AG08396 (cell line): ENCODE data around the gene COX7A2L.

Source experiments
- DNase-seq: peaks from one replicate; pipeline ENCODE4 v3.0.0; 2012; ENCODE audit warnings: low spot score, mixed read lengths

Gene COX7A2L

DNA sequence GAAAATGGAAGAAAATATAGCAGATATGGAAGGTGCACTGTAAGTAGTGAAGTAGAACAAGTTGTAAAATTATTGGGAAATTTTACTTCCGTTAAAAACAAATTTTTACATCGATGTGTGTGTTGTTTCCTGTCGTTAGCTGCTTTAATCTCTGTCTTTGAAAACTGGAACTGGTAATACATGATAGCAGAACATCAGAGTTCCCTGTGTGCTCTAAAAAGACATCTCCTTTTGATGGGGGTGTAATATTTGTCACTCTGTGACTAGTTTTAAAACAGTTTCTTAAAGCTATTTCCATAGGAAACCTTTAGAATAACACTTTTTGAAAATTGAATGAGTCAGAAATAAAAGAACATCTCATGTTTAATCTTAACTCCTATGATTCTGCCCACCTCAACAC, 43.5 kb downstream of the COX7A2L start:
- DNase-seq = no peak

DNA sequence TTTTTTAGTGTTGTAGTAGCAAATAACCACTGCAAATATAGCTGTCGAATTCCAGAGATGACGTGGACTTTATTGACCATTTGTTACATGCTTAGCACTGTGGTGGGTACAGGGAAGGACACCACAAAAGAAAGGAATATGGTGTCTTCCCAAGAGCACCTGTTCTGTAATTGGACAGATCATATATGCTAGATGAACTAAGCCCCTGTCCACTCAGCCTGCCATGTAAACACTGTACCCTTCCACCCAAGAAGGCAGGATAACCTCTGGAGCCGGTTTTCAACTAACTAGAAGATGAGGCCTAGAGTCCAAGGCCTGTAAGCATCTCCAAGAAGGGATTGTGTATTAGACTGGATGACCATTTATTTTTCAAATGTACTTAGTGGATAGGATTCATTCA, 44.1 kb downstream of the COX7A2L start:
- no peak for DNase-seq

DNA sequence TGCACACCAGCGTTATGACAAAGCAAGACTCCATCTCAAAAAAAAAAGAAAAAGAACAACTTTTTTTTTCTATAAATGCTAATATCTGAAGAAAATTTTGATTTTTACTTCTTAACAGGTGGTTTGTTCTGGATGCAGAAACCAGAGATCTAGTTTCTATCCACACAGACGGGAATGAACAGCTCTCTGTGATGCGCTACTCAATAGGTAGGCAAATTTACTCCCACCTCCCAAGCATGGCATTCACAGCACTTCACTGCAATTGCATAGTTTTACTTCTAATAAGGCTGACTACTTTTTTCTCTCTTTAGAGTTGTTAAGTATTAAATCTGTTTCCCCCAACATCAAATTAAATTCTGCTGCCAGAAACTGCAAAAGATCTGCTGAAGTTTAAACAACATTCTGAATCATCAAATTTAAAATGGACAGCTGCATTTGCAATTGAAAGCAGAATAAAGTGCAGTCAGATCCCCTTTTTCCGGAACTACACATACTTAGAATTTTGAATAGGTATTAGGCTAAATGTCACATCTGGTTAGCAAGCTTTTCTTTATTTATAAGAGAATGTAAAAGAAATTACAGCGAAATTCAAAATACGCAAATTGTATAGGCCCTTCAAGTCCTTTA, 45.1 kb downstream of the COX7A2L start:
- no peak for DNase-seq

DNA sequence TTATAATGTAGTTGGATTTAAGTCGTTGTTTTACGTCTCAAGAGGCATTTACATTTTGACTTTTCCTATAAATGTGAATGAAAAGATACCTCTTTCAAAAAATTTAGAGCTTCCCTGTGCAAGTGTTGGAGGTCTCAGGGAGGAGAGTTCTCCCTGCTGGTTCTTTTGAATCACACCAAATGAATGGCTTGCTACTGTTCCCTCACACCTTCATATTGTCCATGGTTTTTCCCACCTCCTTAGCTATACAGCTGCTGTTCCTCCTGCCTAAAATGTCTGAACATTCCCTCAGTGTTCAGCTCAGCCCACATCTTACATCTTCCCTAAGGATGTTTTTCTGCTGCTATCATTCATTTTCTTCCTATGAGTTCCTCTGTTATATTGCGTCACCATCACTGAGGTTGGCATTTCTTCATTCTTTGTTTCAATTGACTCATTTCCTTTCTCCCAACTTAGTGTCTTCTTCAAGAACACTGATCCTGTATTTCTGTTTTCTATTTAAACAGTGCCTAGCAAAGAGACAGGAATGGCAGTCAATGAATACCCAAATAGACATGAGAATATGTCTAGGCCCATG, 46.0 kb downstream of the COX7A2L start:
- peak; percentile 60 for DNase-seq

GRCh38 chr2:42312106-42312505, 48.9 kb downstream of the COX7A2L start:
- no peak for DNase-seq

DNA sequence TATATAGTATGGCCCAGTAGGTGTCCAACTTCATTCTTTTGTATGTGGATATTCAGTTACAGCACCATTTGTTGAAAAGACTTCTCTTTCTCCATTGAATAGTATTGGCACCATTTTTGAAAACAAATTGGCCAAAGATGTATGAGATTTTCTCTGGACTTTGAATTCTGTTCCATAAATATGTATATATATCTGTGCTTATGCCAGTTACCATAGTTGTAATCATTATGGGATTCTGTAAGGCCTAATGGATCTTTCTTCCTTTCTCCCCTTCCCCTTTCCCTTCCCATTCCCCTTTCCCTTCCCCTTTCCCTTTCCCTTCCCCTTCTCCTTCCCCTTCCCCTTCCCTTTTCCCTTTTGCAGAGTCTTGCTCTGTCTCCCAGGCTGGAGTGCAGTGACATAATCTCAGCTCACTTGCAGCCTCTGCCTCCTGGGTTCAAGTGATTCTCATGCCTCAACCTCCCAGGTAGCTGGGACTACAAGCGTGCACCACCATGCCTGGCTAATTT, 51.0 kb downstream of the COX7A2L start:
- DNase-seq = no peak

DNA sequence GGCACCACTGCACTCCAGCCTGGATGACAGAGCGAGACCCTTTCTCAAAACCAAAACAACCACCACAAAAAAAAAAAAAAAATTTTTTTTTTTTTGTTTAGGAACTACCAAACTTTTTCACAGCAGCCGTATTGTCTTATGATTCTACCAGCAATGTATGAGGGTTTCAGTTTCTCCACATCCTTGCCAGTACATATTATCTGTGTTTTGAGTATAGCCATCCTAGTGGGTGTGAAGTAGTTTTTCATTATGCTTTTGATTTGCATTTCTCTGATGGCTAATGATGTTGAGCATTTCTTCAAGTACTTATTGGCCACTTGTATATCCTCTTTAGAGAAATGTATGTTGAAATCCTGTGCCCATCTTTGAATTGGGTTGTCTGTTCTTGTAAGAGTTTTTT, 51.7 kb downstream of the COX7A2L start:
- no peak for DNase-seq

DNA sequence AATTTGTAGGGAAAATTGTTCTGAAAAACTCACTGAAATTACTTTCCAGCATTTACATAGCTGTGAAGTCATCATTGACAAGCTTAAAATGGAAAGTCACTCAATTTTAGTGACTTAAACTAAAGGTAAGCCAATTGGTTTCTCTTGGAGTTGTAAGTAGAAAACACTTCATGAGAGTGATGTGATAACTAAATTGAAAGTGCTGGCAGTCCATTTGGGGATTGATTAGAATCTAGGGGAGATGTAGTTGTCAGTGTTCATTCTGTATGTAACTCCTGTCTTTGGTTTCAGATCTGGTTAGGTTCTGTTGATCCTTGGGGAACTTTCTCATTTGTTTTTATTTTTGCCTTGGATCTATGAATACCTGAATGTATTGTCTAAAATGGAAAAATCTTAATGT, 53.8 kb downstream of the COX7A2L start:
- no peak for DNase-seq

DNA sequence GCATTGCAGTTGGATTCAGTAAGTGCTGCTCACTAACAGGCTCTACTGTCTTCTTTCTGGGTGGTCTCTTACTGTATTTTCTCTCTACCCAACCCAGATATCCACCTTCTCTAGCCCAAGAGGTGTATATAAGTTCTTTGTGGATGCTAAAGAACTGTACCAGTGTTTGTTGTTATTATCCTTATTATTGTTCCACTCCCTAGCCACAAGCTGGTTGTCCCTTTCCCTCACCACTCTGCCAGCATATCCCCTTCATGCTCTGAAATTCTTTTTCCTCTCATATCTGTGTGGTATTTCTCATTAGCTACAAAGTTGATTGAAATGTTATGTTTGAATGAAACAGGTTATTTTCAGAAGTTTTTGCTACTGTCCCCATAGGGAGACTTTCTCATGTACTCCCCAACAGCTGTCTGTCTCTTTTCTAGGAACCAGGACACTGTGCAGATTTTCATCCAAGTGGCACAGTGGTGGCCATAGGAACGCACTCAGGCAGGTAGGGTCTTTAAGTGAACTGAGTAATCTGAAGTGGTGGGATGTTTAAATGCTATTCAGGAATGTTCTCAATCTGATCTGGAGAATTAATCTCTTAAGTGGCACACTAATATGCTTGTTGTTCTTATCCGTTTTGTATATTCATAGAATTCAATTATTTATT, 56.8 kb downstream of the COX7A2L start:
- no peak for DNase-seq

DNA sequence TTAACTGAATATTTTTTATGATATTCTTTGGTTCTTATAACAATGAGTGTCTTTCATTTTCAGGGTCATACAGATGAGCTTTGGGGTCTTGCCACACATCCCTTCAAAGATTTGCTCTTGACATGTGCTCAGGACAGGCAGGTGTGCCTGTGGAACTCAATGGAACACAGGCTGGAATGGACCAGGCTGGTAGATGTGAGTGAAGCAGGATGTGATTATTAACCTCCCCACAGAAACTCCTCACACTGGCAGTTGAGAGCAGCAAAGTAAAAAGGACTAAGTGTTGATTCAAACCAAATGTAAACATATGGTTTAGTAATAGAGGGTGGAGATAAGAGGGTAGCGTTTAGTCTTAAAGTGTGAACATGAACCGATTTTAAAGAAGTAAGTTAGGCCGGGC, 57.8 kb downstream of the COX7A2L start:
- DNase-seq = no peak

DNA sequence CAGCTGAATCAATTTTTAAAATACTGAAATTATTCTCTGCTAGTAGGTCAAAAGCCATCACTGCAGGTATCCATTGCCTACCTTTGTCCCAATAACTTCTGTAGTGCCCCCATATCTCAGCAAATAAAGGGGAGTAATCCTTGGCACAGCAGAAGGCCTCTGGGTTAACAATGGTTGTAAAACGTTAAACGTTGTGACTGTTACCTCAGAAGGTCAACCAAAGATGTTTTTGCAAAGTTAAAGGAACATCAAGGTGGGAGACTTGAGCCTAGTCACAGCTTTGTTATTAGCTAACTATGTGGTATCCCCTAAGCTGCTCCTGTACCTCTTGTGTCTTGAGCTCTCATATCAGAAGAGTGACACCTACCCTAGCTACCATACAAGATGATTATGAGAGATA, 60.5 kb downstream of the COX7A2L start:
- no peak for DNase-seq
